Astrocyte of the hippocampus (primary cell): ENCODE data around the gene TRAPPC11.

ENCODE experiments used
- DNase-seq: peaks from one replicate; pipeline ENCODE4 v3.0.0; 2011; ENCODE audit warnings: low read depth, low spot score

TRAPPC11 gene

GRCh38 chr4:183637461-183637860 lies 21.6 kb upstream of the TRAPPC11 start:
- DNase-seq: peak; percentile 54

- DNase-seq: peak; percentile 58
Measured at GRCh38 chr4:183638436-183638835, 20.7 kb upstream of the TRAPPC11 start.

GRCh38 chr4:183639291-183639690 lies 19.8 kb upstream of the TRAPPC11 start:
- DNase-seq: no peak

- no peak for DNase-seq
Measured at GRCh38 chr4:183645326-183645725, 13.8 kb upstream of the TRAPPC11 start.

GRCh38 chr4:183657564-183657963 lies 1.5 kb upstream of the TRAPPC11 start:
- DNase-seq: peak; percentile 26

GRCh38 chr4:183658362-183659028 lies 598 bp upstream of the TRAPPC11 start:
- DNase-seq: peak; percentile 47

GRCh38 chr4:183659872-183660242 lies 764 bp downstream of the TRAPPC11 start:
- DNase-seq: no peak

- no peak for DNase-seq
Measured at GRCh38 chr4:183666088-183666487, 7.0 kb downstream of the TRAPPC11 start.

- peak; percentile 12 for DNase-seq
Measured at GRCh38 chr4:183670251-183670650, 11.2 kb downstream of the TRAPPC11 start.

- DNase-seq: no peak
Measured at GRCh38 chr4:183670960-183671555, 12.0 kb downstream of the TRAPPC11 start.

GRCh38 chr4:183674153-183674552 lies 15.1 kb downstream of the TRAPPC11 start:
- no peak for DNase-seq

GRCh38 chr4:183675625-183676024 lies 16.5 kb downstream of the TRAPPC11 start:
- no peak for DNase-seq

- no peak for DNase-seq
Measured at GRCh38 chr4:183681119-183681518, 22.0 kb downstream of the TRAPPC11 start.

GRCh38 chr4:183686461-183686860 lies 27.4 kb downstream of the TRAPPC11 start:
- DNase-seq: no peak

- DNase-seq: no peak
Measured at GRCh38 chr4:183688216-183688615, 29.1 kb downstream of the TRAPPC11 start.

GRCh38 chr4:183691006-183691405 lies 31.9 kb downstream of the TRAPPC11 start:
- no peak for DNase-seq

- DNase-seq: no peak
Measured at GRCh38 chr4:183691897-183692296, 32.8 kb downstream of the TRAPPC11 start.

GRCh38 chr4:183698909-183699308 lies 39.8 kb downstream of the TRAPPC11 start:
- no peak for DNase-seq

GRCh38 chr4:183700407-183700806 lies 41.3 kb downstream of the TRAPPC11 start:
- no peak for DNase-seq

- DNase-seq: no peak
Measured at GRCh38 chr4:183702492-183702891, 43.4 kb downstream of the TRAPPC11 start.

GRCh38 chr4:183714626-183715025 lies 55.5 kb downstream of the TRAPPC11 start:
- DNase-seq: no peak

- DNase-seq: peak; percentile 14
Measured at GRCh38 chr4:183716302-183716701, 57.2 kb downstream of the TRAPPC11 start.

GRCh38 chr4:183718876-183719275 lies 59.8 kb downstream of the TRAPPC11 start:
- DNase-seq: no peak
